Glomerular visceral epithelial cell (primary cell): ENCODE measurements around the gene AP1M1.

Experiments
- DNase-seq: peaks from one replicate; pipeline ENCODE4 v3.0.0-alpha.2; 2016; ENCODE audit errors: extremely low spot score

AP1M1 gene

DNA sequence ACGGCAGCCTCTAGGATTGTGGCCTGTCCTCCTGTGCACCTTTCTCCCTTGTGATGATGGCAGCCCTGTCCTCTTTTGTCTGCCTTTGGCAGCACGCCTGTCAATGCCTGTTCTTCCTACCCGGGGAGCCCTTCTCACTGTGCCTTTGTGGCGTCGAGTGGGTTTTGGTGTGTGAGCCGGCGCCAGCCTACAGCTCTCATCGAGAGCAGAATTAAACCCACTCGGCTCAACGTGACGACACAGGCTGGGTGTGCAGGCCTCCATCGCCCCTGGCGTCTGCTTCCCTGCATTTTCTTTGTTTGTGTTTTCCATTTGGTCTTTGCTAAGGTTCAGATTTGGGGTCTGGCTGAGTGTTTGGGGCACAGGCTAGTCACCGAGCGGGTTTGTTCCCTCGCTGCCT, 34.4 kb downstream of the AP1M1 start:
- no peak for DNase-seq

DNA sequence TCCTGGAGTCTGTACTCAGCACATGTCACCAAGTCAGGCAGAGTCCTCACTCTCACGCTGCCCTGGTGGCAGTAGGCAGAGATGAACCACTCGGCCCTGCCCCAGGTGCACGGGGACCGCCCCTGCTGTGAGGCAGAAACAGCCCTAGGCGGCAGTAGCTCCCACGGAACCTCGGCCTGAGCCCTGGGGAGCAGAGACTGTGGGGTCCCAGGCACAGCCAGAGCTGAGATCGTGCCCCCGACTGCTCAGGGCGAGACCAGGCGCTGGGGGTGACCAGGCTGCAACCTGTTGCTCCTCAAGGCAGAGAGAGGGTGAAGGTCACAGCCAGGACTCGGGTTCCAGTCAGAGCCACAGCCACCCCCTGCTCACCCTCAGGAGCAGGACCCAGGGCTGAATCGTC, 34.9 kb downstream of the AP1M1 start:
- DNase-seq, result no peak

DNA sequence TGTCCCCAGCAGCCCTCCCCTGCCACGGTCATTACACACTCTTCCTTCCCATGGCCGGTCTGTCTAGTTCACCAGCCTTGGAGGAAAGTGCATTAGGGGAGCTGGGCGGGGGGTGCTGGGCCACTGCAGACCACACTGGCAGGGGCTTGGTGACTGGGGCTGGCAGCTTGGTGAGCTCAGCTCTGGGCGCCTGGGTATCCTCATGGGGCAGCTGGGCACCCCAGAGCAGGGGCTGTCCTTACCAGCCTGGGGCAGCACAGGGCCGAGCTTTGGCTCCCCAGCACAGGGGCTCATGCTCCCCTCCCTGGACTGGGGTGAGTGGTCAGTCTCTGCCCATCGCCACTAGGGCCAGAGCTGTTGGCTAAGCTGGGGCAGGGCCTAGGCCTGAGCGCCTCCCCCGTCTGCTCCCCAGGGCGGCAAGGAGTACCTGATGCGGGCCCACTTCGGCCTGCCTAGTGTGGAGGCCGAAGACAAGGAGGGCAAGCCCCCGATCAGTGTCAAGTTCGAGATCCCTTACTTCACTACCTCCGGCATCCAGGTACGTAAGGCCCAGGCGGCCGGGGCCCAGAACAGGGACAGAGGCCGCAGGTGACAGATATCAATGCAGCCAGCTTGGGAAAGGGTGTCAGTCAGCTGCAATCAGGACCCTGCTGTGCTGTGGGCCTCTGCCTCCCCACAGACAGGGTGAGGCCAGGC, 35.5 kb downstream of the AP1M1 start:
- no peak for DNase-seq

DNA sequence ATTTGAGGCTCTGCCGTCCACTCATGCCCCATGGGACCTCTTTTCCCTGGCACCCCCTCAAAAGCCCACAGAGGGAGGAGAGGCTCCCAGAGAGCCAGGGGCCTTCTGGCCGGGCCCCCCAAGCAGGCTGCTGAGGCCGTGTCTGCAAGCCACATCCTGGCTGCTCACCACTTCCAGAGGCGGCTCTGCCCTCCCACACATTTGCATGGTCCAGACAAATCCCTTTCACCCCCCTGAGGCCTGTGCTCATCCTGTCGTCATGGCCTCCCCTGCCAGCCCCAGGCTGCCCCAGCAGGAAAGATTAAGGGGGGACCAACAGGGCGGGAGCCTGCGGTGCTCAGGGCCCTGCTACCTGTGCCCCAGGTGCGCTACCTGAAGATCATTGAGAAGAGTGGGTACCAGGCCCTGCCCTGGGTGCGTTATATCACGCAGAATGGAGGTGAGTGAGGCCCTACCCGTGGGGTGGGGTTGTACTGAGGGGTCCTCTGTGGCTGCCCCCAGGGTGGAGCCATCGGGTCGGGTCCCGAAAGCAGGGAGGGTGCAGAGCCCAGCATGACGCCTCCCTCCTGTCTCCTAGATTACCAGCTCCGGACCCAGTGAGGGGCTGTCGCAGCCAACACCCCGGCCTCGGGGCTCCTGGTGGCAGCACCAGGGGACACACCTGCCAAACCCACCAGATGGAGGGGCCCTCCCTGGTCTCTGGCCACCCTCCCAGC, 36.3 kb downstream of the AP1M1 start:
- no peak for DNase-seq

DNA sequence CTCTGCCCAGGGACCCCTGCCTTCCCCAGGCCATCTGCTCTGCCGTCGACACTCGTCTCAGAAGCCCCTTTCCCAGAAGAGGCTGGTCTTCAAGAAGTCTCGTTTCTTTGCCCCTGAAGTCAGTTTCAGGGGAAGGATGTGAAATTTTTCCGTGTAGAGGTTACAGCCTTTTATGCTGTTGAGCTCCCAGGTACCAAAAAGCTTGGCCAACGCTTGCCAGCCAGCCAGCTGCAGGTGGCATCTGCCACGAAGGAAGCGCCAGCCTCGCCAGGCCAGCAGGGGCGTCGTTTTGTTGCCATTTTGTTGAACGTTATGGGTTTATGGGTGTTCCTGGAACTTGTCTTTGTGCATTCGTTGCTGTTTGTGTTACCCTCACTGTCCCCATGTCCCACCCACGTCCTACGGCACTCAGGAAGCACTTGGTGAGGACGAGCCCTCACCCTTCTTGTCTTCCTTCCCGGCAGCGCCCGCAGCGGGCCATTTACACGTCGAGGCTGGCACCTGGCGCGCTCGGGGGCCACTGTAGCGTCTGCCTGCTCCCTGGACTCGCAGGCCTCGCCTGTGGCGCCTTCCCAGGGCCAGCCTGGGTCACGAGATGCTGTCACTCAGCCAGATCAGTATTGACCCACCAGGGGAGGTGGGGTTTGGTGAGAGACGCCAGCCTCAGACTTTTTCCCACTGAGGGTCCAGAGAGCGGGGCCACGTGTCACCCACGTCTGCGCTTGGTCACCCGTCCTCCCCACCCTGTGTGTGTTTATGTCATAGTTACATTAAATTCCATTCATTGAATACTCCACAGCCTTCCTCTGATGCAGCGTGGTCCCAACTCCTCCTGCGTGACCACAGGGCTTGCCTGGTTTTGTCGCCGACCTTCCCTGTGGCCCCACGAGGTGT, 37.1 kb downstream of the AP1M1 start:
- DNase-seq, result no peak

DNA sequence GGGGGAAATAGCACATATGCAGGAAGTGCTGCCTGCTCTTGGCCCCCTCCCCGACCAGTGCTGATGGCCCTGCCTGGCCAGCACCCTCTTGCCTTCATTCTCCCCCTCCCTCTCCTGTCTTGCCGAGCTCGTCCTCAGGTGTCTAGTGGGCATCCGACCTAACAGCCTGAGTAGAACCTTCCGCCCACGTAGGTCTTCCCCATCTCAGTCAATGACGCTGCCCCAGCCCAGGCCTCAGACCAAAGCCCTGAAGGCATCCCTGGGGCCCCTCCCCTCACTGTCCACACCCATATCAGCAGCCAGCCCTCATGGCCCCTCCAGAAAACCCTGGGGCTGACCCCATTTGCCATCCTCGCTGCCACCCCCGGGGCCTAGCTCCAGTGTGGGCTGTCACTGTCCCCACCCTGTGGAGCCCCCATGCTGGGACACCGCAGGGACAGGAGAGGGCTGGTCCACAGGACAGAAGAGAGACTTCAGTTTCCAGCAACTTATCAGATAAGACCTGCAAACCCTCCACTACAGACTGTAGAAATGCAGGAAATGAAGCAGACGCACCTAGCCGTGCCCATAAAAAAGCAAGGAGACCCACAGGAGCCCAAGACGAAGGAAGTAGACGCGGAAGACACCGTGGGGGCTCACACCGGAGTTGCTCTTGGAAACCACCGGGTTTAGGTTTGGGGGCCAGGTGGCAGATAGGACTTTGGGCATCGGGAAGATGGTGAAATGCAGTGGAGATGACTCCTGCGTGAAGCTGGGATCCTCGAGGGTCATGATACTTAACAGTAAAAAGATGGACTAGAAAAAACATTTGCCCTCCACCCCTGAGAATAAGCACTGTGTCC, 38.3 kb downstream of the AP1M1 start:
- no peak for DNase-seq

DNA sequence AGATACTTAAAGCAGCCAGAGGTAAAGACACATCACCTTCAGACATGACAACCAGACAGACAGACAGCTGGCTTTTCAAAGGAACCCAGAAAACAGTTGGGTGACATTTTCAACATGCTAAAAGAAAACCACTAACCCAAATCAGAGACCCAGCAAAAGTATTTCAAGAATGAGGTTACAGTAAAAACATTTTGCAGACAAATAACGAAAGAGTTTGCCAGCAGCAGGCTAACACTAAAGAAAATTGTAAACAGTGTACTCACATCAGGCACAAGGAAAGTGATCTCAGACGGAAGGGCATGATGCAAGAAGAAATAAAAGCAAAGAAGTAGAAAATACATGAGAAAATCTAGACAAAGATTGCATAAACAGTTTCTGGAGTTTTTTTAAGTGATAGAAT, 46.4 kb downstream of the AP1M1 start:
- DNase-seq, result no peak

DNA sequence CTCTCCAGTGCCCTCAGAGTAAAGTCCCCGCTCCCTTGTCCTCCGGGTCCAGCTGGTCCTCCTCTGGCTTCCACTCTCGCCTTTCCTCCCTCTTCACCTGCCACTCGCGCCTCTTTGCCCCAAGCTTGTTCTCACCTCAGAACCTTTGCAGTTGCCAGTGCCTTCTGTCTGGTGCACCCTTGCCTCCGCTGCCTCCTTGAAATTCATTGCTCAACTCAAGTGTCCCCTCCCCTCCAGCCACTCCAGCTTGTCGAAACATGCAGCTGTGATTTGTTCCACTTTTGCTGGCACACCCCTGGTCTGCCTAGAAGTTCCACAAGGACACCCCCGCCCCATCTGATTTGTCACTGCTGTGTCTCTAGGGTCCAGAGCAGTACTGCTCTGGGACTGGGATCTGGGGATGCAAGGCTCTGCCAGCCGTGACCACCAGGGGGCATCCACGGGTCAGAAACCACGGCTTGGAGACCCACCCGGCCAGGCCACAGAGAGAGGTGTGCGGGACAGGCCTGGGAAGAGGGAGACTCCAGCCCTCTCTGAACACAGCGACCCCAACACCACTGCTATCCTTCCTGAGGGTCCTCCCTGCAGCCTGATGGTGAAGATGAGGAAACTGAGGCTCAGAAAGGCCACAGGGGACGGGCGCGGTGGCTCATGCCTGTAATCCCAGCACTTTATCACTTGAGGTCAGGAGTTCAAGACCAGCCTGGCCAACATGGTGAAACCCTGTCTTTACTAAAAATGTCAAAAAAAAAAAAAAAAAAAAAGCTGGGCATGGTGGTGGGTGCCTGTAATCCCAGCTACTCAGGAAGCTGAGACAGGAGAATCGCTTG, 49.9 kb downstream of the AP1M1 start:
- peak; percentile 78 for DNase-seq

DNA sequence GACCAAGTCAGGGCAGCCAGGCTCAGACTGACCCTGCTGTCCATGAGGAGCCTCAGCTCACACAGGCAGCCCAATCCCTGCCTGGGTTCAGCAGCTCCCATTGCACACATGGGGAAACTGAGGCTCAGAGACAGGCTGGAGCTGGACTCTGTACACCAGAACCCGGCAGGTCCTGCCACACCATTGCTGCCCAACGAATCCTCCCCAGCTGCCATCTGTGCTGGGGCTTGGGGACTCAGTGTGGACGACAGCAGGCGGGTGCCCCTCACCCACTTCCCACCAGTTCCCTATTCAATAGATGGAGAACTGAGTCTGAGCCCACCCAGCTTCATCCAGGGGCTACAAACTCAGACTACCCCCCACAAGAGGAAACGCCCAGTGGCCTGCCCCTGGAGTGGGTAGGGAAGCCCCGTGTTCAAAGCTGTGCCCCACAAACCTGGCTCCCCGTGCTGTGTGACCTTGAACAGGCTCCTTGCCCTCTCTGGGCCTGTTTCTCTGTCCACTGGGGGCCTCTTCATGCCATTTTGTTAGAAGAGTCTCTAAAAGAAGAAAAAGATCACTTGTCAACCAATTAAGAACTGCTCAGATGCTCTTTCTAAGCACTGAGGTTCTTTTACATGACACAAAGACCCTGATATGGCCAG, 50.8 kb downstream of the AP1M1 start:
- DNase-seq, result no peak

DNA sequence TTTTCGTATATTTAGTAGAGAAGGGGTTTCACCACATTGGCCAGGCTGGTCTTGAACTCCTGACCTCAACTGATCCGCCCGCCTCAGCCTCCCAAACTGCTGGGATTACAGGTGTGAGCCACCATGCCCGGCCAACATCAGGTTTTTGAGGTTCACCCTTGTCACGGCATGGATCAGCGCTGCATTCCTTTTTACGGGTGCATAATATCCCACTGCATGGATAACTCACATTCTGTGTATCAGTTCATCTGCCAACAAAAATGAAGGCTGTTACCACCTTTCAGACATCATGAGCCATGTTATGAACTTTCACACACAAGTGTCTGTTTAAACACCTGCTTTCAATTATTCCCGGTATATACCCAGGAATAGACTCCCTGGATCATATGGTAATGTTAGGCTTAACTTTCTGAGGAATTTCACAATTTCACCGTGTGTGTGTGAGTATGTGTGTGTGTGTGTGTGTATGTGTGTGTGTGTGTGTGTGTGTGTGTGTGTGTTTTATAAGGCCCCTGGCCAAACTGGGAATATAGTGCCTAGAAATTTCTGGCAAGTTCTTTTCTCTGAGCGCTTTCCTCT, 52.2 kb downstream of the AP1M1 start:
- DNase-seq, result no peak

DNA sequence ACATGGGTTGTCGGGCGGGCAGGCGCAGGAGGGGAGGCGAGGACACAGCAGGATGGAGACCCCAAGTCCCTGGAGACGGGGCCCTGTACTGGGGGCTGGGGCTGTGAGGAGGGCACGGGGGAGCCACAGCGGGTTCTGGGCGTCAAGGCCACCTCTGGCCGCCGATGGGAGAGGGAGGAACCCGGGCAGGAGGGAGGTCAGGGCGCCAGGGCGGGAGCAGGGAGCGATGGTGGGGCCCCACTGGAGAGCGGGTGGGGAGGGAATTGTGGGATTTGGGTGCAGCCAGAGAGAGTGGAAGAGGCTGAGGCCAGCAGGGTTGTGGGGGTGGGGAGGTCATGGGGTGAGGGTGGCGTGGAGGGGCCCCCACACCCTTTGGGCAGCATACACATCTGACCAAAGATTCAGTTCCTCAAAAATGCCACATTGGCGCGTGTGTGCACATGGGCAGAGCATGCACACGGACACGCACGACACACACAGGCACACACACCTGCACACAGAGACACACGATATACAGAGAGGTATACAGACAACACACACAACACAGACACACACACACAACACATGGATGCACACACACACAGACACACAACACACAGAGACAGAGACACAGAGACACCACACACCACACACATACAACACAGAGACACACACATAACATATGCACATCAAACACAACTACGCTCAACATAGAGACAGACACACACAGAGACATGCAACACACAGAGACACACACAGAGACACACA, 54.9 kb downstream of the AP1M1 start:
- DNase-seq, result no peak

DNA sequence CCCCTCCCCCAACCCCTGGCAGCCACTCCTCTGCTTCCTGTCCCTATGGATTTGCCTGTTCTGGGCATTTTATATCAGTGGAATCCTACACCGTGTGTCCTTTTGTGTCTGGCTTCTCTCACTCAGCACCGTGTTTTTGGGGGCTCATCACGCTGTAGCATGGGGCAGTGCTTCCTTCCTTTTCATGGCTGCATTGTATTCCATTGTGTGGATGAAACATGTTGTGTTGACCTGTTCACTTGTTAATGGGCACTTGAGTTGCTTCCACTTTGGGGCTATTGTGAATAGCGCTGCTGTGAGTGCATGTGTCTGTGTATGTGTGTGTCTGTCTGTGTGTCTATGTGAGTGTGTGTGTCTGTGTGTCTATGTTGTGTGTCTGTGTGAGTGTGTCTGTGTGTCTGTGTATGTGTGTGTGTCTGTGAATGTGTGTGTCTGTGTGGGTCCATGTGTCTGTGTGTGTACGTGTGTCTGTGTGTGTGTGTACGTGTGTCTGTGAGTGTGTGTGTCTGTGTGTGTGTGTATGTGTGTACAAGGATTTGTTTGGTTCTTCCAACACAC, 57.2 kb downstream of the AP1M1 start:
- DNase-seq, result no peak

DNA sequence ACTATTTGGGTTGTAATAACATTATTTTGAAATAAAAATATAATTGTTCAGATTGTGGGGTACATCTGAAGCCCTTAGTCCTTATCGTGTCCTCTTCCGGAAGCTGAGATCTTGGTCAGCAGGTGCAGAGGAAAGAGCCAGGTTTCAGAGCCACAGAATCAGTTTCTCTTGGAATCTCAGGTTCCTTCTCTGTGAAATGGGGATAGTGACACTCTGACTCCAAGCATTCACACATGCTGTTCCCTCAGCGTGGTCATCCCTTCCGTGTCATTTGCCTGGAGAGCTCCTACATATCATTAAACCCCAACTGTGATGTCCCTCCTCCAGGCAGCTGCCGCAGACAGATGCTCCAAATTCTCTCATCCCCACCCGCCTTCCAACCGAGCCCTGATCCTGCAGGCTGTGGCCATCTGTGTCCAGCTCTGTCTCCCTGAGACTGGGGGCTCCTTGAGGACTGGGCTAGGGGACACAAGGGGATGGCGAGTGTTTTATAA, 59.8 kb downstream of the AP1M1 start:
- no peak for DNase-seq

DNA sequence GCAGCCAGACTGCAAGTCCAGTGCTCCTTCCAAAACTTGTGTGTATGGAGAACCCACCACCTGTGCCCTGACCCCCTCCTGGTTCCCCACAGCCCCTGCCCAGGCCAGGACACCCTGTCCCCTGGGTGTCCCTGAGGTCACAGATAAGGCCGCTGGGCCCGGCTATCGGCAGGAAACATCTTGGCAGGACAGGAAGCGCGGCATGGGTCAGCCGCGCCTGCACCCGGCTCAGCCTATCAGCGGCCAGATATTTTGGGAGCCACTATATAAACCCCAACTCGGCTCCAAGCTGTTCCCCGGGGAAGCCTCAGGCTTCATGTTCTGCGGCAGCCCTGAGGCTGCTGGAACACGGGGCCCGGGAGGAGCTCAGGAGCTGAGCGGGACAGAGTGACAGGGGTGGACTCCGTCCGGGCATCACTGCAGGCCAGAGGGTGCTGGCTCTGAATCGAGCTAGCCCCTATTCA, 60.8 kb downstream of the AP1M1 start:
- no peak for DNase-seq

DNA sequence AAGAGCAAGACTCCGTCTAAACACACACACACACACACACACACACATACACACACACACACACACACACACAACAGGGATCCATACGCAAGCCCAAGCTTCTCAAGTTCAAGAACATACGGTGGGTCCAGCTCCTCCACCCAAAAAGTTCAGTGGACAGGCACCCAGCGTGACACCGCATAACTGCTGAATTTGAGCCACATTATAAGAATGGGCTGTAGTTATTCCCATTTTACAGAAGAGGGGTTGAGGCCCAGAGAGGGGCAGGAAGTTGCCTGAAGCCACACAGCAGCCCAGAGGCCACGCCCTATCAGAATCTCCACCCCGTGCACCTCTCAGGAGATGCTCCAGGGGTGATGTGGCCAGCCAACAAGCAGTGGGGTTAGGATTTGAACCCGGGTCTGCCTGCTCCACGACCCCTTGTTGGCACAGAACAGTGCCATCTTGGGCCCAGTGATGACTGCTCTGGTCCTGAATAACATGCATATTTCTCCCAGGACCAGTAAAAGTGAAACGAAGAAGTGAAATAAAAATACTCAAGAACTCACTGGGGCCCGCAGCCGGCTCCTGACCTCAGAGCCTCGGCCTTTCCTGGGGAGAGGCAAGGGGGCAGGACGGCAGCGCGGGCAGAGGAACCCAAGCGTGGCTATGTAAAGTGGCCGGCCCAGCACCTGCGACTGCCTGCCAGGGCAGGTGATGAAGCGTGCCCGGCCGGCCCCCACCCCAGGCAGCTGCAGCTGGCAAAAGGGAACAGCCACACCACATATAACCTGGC, 61.9 kb downstream of the AP1M1 start:
- DNase-seq, result peak; percentile 60

DNA sequence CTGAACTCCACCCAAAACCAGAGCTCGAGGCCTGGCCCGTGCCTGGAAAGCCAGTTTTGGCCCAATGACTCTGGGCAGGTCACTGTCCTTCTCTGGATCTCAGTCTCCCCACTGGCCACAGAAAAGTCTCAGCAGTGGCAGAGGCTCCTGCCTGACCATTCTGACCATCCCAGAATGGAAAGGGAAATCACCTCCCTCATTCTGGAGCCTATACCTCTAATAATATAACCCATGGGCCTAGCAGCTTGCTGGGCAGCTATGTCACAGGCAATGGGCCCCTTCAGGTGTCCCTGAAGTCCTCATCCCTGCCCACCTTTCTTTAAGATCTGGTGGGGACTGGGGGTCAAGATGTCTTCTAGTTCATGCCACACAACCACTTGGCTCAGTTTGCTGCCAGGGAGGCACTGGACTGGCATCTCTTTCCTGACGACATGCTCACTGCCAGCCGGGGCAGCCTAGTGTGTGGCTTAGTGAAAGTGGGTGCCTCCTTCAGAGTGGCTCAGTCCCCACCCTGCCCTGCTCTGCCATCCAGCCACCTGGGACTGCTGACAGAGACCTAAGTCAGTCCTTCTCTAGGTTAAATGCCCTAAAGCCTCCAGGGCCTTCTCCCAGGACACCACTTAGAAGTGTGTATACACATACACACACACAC, 62.6 kb downstream of the AP1M1 start:
- DNase-seq, result no peak

DNA sequence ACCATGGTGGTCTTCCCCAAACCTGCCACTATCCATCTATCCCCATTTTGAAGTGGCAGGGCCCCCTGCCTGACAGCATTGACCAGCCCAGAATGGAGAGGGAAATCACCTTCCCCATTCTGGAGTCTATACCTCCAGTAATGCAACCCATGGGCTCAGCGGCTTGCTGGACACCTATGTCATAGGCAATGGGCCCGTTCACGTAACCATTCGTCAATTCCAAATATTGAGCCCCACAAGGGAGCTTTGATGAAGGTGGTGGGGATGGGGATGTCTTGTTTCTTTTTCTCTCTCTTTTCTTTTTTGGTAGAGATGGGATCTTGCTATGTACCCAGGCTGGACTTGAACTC, 63.1 kb downstream of the AP1M1 start:
- DNase-seq, result no peak
